ENCODE data around the gene CFAP57.

CFAP57 gene

DNA sequence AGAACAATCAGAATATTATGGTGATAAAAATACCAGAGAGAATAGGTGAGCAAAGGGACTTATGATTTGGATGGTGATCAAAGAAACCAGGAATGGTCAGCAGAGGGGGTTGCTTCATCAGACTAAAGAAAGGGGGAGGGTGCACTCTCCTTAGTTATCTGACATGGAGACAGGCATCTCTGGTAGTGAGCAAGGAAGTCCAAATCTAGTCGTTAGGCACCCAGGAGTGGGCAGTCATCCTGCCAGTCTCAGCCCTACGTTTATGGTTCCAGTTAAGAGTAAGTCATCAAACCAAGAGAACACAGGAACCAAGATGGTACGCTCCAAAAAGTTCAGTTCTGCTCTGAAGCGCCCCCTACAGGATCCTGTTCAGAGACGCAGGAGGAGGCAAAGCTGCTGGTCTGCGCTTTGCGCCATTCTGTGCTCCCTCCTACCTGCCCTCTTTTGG is 28.7 kb upstream of the CFAP57 start:
- Histone ChIP-seq H3K4me3 (ENCODE audit: low read depth, low read length) (no peak overlapping the region), H3K9me3 (ENCODE audit: control insufficient read depth, insufficient read depth, low read length) (no peaks in the 10 kb centered on the region), H3K9ac (ENCODE audit: low read depth, low read length) (no peak overlapping the region), H3K27me3 (ENCODE audit: control insufficient read depth, insufficient read depth, low read length) (no peaks in the 10 kb centered on the region), H3K4me1 (ENCODE audit: control insufficient read depth, insufficient read depth, low read length) (peaks cover 12% of the 10 kb centered on the region), H3K36me3 (ENCODE audit: control insufficient read depth, insufficient read depth, low read length) (no peaks in the 10 kb centered on the region)

DNA sequence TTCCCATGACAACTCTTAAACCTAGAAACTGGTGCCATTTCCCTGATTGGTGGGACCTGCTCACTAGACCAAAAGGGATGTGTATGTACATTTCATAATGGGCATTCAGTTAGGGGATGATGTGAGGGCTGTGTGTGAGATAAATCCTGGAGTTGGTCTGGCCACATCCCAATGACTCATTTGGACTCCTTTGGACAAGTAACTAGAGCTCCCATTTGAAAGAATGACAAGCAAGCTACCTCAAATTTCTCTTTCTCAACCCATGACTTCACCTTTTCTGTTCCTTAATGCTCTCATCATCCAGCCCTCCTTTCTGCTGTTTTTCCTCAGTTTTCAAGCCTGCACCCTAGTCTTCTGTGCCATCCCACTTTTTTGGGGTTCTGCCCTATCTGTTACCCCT is 27.9 kb upstream of the CFAP57 start:
- Histone ChIP-seq H3K27me3 (ENCODE audit: control insufficient read depth, insufficient read depth, low read length) (no peaks in the 10 kb centered on the region), H3K4me1 (ENCODE audit: control insufficient read depth, insufficient read depth, low read length) (peaks cover 14% of the 10 kb centered on the region), H3K4me3 (ENCODE audit: low read depth, low read length) (no peak overlapping the region), H3K36me3 (ENCODE audit: control insufficient read depth, insufficient read depth, low read length) (no peaks in the 10 kb centered on the region), H3K9ac (ENCODE audit: low read depth, low read length) (no peak overlapping the region), H3K9me3 (ENCODE audit: control insufficient read depth, insufficient read depth, low read length) (no peaks in the 10 kb centered on the region)

DNA sequence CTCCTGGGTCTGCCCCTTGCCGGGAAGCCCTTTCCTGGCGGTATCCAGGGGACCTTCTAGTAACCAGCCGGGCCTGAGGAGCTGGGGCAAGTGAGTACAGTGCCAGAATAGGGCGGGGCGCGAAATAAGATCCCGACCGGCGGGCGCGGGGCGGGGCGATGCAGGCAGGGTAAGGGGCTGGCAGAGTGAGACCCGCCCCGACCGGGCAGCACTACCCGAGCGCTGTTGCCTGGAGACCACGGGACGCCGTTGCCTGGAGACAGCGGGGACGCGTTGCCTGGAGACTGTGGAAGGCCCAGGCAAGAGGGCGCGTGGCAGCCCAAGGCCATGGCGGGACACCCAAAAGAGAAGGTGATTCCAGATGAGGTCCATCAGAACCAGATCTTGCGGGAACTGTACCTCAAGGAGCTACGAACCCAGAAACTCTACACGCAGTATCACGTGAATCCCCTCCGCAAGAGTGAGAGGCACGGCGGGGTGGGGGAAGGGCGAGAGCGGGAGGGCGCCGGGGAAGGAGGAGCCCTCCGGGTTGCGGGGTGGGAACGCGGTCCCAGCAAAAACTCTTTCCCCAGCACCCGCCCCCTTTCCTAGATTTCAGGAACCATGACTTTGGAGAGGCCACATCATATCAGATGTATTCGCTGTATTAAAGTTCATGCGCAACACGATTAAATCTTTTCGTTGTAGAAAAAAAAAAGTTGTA is 24.4 kb upstream of the CFAP57 start:
- H3K9ac ChIP-seq (ENCODE audit: low read depth, low read length) = no peak overlapping the region
- no peaks in the 10 kb centered on the region for H3K9me3 ChIP-seq (ENCODE audit: control insufficient read depth, insufficient read depth, low read length)
- H3K27me3 ChIP-seq (ENCODE audit: control insufficient read depth, insufficient read depth, low read length) = no peaks in the 10 kb centered on the region
- peak overlapping the region; percentile 83 for H3K4me3 ChIP-seq (ENCODE audit: low read depth, low read length)
- H3K36me3 ChIP-seq (ENCODE audit: control insufficient read depth, insufficient read depth, low read length) = no peaks in the 10 kb centered on the region
- peaks cover 14% of the 10 kb centered on the region for H3K4me1 ChIP-seq (ENCODE audit: control insufficient read depth, insufficient read depth, low read length)

DNA sequence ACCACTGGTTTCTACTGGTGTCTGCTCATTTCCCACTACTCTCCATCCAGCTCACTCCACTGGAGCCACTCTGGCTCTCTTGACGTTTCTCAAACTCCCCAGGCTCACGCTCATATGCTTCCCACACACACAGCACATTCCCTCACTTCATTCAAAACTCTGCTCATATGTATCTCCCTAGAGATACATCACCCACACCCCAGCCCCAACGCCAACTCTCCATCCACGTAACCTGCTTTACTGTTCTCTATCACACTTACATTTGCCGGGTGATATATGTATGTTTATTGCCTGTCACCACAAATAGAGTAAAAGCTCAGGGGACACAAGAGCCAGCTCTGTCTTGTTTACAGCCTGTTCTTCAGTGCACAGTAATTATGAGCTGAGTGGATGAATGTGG is 22.2 kb upstream of the CFAP57 start:
- Histone ChIP-seq H3K4me3 (ENCODE audit: low read depth, low read length) (no peak overlapping the region), H3K9me3 (ENCODE audit: control insufficient read depth, insufficient read depth, low read length) (no peaks in the 10 kb centered on the region), H3K27me3 (ENCODE audit: control insufficient read depth, insufficient read depth, low read length) (no peaks in the 10 kb centered on the region), H3K36me3 (ENCODE audit: control insufficient read depth, insufficient read depth, low read length) (no peaks in the 10 kb centered on the region), H3K4me1 (ENCODE audit: control insufficient read depth, insufficient read depth, low read length) (peaks cover 9% of the 10 kb centered on the region), H3K9ac (ENCODE audit: low read depth, low read length) (no peak overlapping the region)

DNA sequence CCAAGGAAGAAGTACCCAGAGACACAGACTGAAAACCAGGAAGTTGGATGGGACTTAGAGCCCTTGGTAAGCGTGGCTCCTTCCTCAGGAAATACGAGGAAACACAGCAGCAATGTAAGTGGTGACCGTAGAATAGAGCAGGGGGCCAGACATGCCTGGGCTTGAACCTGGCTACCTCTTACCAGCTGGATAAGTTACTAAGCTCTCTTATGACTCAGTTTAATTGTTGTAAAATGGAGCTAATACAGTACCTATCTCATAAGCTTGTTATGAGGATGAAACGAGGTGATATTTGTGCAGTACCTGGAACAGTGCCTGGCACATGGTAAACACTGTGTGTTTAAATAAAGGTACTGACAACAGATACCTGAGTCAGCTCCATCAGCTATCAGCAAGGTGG is 19.3 kb upstream of the CFAP57 start:
- no peak overlapping the region for H3K4me3 ChIP-seq (ENCODE audit: low read depth, low read length)
- no peaks in the 10 kb centered on the region for H3K9me3 ChIP-seq (ENCODE audit: control insufficient read depth, insufficient read depth, low read length)
- no peaks in the 10 kb centered on the region for H3K36me3 ChIP-seq (ENCODE audit: control insufficient read depth, insufficient read depth, low read length)
- H3K9ac ChIP-seq (ENCODE audit: low read depth, low read length) = no peak overlapping the region
- H3K27me3 ChIP-seq (ENCODE audit: control insufficient read depth, insufficient read depth, low read length) = no peaks in the 10 kb centered on the region
- peaks cover 5% of the 10 kb centered on the region for H3K4me1 ChIP-seq (ENCODE audit: control insufficient read depth, insufficient read depth, low read length)

DNA sequence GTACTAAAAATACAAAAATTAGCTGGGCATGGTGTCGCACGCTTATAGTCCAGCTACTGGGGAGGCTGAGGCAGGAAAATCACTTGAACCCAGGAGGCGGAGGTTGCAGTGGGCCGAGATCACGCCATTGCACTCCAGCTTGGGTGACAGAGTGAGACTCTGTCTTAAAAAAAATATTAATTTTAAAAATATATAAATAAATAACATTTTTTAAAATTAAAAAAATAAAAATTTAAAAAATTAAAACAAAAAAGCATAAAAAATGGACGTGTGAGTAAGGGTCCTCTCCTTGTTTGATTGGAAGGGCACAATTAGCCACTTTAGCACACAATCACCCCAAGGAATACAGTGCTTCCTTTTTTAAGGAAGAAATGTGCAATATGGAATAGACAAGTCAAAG is 18.7 kb upstream of the CFAP57 start:
- Histone ChIP-seq H3K9me3 (ENCODE audit: control insufficient read depth, insufficient read depth, low read length) (no peaks in the 10 kb centered on the region), H3K4me3 (ENCODE audit: low read depth, low read length) (no peak overlapping the region), H3K9ac (ENCODE audit: low read depth, low read length) (no peak overlapping the region), H3K36me3 (ENCODE audit: control insufficient read depth, insufficient read depth, low read length) (no peaks in the 10 kb centered on the region), H3K27me3 (ENCODE audit: control insufficient read depth, insufficient read depth, low read length) (no peaks in the 10 kb centered on the region), H3K4me1 (ENCODE audit: control insufficient read depth, insufficient read depth, low read length) (peaks cover 3% of the 10 kb centered on the region)

DNA sequence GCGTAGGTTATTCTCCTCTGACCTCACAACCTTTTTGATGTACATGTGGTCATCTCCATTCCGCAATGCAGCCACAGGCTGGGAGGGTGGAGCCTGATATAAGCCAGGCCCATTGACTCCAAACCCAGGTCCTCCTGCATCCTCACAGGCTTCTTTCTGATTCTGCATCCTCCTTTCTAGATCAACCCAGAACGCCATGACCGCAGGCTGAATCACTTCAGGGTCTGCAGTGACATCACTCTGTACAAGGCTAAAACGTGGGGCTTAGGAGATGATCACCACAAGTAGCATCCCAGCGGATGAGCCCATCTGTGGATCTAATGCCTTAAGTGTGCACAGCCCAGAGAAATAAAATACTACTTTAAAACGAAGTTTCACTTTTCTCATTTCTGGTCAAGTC is 16.1 kb upstream of the CFAP57 start:
- Histone ChIP-seq H3K9me3 (ENCODE audit: control insufficient read depth, insufficient read depth, low read length) (no peaks in the 10 kb centered on the region), H3K4me3 (ENCODE audit: low read depth, low read length) (no peak overlapping the region), H3K36me3 (ENCODE audit: control insufficient read depth, insufficient read depth, low read length) (no peaks in the 10 kb centered on the region), H3K9ac (ENCODE audit: low read depth, low read length) (no peak overlapping the region), H3K4me1 (ENCODE audit: control insufficient read depth, insufficient read depth, low read length) (no peaks in the 10 kb centered on the region), H3K27me3 (ENCODE audit: control insufficient read depth, insufficient read depth, low read length) (no peaks in the 10 kb centered on the region)

DNA sequence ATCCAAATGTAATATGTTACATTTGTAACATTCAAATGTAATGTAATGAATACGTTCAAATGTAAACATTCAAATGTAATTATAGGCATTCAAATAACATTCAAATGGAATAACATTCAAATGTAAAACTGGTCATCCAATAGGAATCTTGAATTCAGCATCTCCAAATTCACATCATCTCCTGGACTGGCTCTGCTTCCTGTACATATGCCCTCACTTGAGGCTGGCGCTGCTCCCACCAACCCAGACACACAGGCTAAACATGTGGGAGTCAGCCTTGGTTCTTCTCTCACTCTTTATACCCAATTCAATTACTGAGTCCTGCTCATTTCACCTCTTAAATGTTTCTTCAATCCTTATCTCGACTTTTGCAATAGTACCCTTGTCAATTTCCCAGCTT is 7.0 kb upstream of the CFAP57 start:
- Histone ChIP-seq H3K4me3 (ENCODE audit: low read depth, low read length) (no peak overlapping the region), H3K4me1 (ENCODE audit: control insufficient read depth, insufficient read depth, low read length) (no peaks in the 10 kb centered on the region), H3K9me3 (ENCODE audit: control insufficient read depth, insufficient read depth, low read length) (no peaks in the 10 kb centered on the region), H3K9ac (ENCODE audit: low read depth, low read length) (no peak overlapping the region), H3K27me3 (ENCODE audit: control insufficient read depth, insufficient read depth, low read length) (no peaks in the 10 kb centered on the region), H3K36me3 (ENCODE audit: control insufficient read depth, insufficient read depth, low read length) (peaks cover 13% of the 10 kb centered on the region)

DNA sequence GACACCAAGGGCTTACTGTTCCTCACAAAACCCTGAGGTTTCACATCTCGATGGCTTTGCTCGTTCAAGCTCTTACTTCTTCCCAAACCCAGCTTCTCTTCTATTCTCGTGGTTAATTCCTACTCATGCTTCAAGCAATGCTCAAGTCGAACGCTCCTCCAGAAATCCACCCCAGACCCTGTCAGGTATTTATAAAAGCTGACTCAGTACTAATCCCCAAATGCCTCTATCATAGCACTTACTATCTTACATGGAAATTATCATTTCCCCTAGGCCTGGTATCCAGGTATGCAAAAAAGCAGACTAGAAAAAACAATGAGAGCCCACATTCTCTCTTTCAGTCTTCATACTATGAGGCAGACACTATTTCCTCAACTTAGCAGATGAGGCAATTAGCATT is 6.4 kb upstream of the CFAP57 start:
- H3K4me3 ChIP-seq (ENCODE audit: low read depth, low read length) = no peak overlapping the region
- H3K9me3 ChIP-seq (ENCODE audit: control insufficient read depth, insufficient read depth, low read length) = no peaks in the 10 kb centered on the region
- peaks cover 13% of the 10 kb centered on the region for H3K36me3 ChIP-seq (ENCODE audit: control insufficient read depth, insufficient read depth, low read length)
- H3K4me1 ChIP-seq (ENCODE audit: control insufficient read depth, insufficient read depth, low read length) = no peaks in the 10 kb centered on the region
- H3K9ac ChIP-seq (ENCODE audit: low read depth, low read length) = no peak overlapping the region
- no peaks in the 10 kb centered on the region for H3K27me3 ChIP-seq (ENCODE audit: control insufficient read depth, insufficient read depth, low read length)

DNA sequence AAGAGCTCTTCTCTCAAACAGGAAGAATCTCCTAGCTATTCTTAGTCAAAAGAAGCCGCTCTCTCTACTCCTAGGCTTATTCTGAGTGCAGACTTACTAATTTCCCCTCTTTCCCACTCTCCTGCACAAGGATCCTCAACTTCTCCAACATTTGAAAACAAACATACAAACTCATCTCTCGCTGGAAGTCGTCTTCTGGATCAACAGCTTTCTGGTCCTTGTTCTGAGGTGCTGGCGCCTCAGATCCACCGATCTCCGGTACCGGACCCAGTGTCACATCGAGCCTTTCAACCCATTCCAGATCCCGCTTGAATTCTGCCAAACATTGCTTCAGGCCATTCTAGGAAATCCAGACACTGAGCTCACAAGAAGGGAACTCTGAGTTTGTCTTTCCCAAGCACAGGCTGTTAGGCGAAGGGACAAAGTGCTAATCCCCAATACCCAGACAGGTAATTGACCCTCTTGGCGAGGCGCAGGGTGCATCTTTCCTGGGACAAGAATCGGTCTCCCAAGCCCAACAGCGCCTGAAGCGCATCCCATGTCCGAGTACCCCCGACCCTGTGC is 736 bp upstream of the CFAP57 start:
- H3K4me3 ChIP-seq (ENCODE audit: low read depth, low read length) = peak overlapping the region; percentile 97
- peaks cover 13% of the 10 kb centered on the region for H3K27me3 ChIP-seq (ENCODE audit: control insufficient read depth, insufficient read depth, low read length)
- no peaks in the 10 kb centered on the region for H3K4me1 ChIP-seq (ENCODE audit: control insufficient read depth, insufficient read depth, low read length)
- no peaks in the 10 kb centered on the region for H3K36me3 ChIP-seq (ENCODE audit: control insufficient read depth, insufficient read depth, low read length)
- H3K9ac ChIP-seq (ENCODE audit: low read depth, low read length) = peak overlapping the region; percentile 70
- H3K9me3 ChIP-seq (ENCODE audit: control insufficient read depth, insufficient read depth, low read length) = no peaks in the 10 kb centered on the region

DNA sequence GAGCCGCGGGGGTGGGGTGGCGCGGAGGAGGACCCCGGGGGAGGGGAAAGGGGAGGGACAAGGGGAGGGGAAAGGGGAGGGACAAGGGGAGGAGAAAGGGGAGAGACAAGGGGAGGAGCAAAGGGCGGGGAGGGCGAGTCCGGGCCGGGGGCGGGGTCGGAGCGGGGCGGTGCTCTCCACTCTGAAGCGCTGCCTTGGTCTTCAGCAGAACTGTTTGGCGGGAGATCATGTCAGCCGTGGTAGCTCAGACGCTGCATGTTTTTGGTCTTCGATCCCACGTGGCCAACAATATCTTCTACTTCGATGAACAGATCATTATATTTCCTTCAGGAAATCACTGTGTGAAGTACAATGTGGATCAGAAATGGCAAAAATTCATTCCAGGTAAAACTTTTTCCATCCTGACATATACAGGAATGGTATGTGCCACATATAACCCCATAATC is 420 bp downstream of the CFAP57 start:
- Histone ChIP-seq H3K4me3 (ENCODE audit: low read depth, low read length) (peak overlapping the region; percentile 97), H3K27me3 (ENCODE audit: control insufficient read depth, insufficient read depth, low read length) (peaks cover 13% of the 10 kb centered on the region), H3K4me1 (ENCODE audit: control insufficient read depth, insufficient read depth, low read length) (peaks cover 10% of the 10 kb centered on the region), H3K36me3 (ENCODE audit: control insufficient read depth, insufficient read depth, low read length) (no peaks in the 10 kb centered on the region), H3K9ac (ENCODE audit: low read depth, low read length) (no peak overlapping the region), H3K9me3 (ENCODE audit: control insufficient read depth, insufficient read depth, low read length) (no peaks in the 10 kb centered on the region)

DNA sequence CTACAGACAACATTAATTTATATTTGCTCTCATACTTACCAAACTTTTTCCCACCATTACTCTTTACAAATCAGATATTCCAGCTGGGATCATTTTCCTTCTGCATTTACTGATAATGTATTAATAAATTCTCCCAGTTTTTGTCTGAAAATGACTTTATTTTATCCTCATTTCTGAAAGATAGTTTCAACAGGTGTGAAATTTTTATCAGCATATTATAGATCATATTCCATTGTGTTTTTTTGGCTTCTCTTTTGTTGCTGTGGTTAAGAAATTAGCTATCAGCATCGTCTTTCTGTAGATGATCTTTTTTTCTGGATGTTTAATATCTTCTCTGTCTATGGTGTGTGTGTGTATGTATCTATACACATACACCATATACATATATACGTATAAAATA is 2.7 kb downstream of the CFAP57 start:
- H3K4me3 ChIP-seq (ENCODE audit: low read depth, low read length) = no peak overlapping the region
- no peaks in the 10 kb centered on the region for H3K36me3 ChIP-seq (ENCODE audit: control insufficient read depth, insufficient read depth, low read length)
- H3K4me1 ChIP-seq (ENCODE audit: control insufficient read depth, insufficient read depth, low read length) = peaks cover 13% of the 10 kb centered on the region
- no peaks in the 10 kb centered on the region for H3K9me3 ChIP-seq (ENCODE audit: control insufficient read depth, insufficient read depth, low read length)
- peaks cover 13% of the 10 kb centered on the region for H3K27me3 ChIP-seq (ENCODE audit: control insufficient read depth, insufficient read depth, low read length)
- H3K9ac ChIP-seq (ENCODE audit: low read depth, low read length) = no peak overlapping the region

Data from iPS-15b (cell line).